ENCODE results near the gene B2M. TPM values are rescaled to one million over a fixed set of nuclear protein-coding genes. Genes with fewer than 3 reads are reported as not detected.
A peak's percentile ranks its signal among the peaks of the same experiment; 100 is the strongest.

Gene B2M
- total and polyA plus RNA-seq, 2 of the 13 experiments (the other 11 are each of a cell fraction or from before 2014, with no cell fraction given), result 784 to 857 TPM

- no peak for ATAC-seq
- H2AFZ ChIP-seq (ENCODE audit: low read length), result no peak overlapping the region
- peaks cover 12% of the 10 kb centered on the region for H3K79me2 ChIP-seq (ENCODE audit: insufficient read depth, low read length)
- no TSS peak for BruUV-seq (replicated peaks)
- no peak for DNase-seq (ENCODE audit: low spot score)
- intact Hi-C loops (cut with micrococcal nuclease; ENCODE audit: unreplicated experiment) (no loop called here), in situ Hi-C loops (cut with HindIII; ENCODE audit: extremely low pct_ligation_motif_present, low pct_unique_long_range_greater_than_20kb) (no loop called here)
- peaks cover 8 to 29% of the 10 kb centered on the region in 2 experiments for H3K36me3 ChIP-seq (replicated peaks in 1 of 2; ENCODE audit: control insufficient read depth in 1 of 2, insufficient read depth in 2 of 2, low read length in 2 of 2)
- H3K4me3 ChIP-seq (replicated peaks in 1 of 3; ENCODE audit: insufficient read depth in 1 of 3, low read depth in 2 of 3, low read length in 3 of 3), result no peak overlapping the region
- H3K4me1 ChIP-seq (ENCODE audit: insufficient read depth, low read length), result peaks cover 37% of the 10 kb centered on the region
- peaks cover 3% of the 10 kb centered on the region; the same call in 1 of the 2 replicates for H4K20me1 ChIP-seq (ENCODE audit: insufficient read depth, low read length)
- H3K27me3 ChIP-seq (ENCODE audit: control insufficient read depth in 1 of 2, insufficient read depth in 2 of 2, low read length in 2 of 2), result no peaks in the 10 kb centered on the region
- no peak for FAIRE-seq
- peak overlapping the region; percentile 16 for H3K27ac ChIP-seq (ENCODE audit: extremely low read length, insufficient read depth, low read length)
- ChIA-PET POLR2A (interaction anchor here (1.7 kb wide), 1 partner anchor 10 kb away, joined by 10 read pairs; no protein-coding TSS in a partner anchor), CTCF (ENCODE audit: low intra/inter-chr PET ratio, low total read pairs) (no interaction called here)
- TF ChIP-seq HNF1B (CRISPR knock-in tag; IDR thresholded peaks at IDR 0.05) (no peak), ZNF839 (CRISPR knock-in tag; IDR thresholded peaks at IDR 0.05; ENCODE audit: borderline replicate concordance) (no peak), SIX4 (CRISPR knock-in tag; IDR thresholded peaks at IDR 0.05) (no peak), POLR2AphosphoS2 (IDR thresholded peaks at IDR 0.05; ENCODE audit: low read depth, low read length) (0 out of 2 replicates have a peak, but pooled peaks have one; percentile 42)
- 96% methylated on average over 8 of the region's 8 CpGs for WGBS (ENCODE audit: low lambda C conversion rate)
- no peak overlapping the region for H3K4me2 ChIP-seq (ENCODE audit: low read depth, low read length)
- H3K9ac ChIP-seq (ENCODE audit: insufficient read depth, low read depth, low read length), result no peak overlapping the region
- no peaks in the 10 kb centered on the region for H3K9me3 ChIP-seq (ENCODE audit: low read length)
Measured at GRCh38 chr15:44718927-44719292, 7.6 kb downstream of the B2M start.

- in situ Hi-C loops (cut with HindIII; ENCODE audit: extremely low pct_ligation_motif_present, low pct_unique_long_range_greater_than_20kb), result no loop called here
- no TSS peak for BruUV-seq (replicated peaks)
- WGBS (ENCODE audit: low lambda C conversion rate), result 81% methylated on average over 4 of the region's 4 CpGs
- ATAC-seq (peak; percentile 69), DNase-seq (ENCODE audit: low spot score) (peak; percentile 29), FAIRE-seq (no peak)
- no peak overlapping the region for H2AFZ ChIP-seq (ENCODE audit: low read length)
- peaks cover 37% of the 10 kb centered on the region for H3K4me1 ChIP-seq (ENCODE audit: insufficient read depth, low read length)
- no peaks in the 10 kb centered on the region for H3K27me3 ChIP-seq (ENCODE audit: control insufficient read depth in 1 of 2, insufficient read depth in 2 of 2, low read length in 2 of 2)
- intact Hi-C loops (cut with micrococcal nuclease; ENCODE audit: unreplicated experiment), result no loop called here
- H4K20me1 ChIP-seq (ENCODE audit: insufficient read depth, low read length), result no peaks in the 10 kb centered on the region
- H3K4me2 ChIP-seq (ENCODE audit: low read depth, low read length), result no peak overlapping the region
- H3K27ac ChIP-seq (ENCODE audit: extremely low read length, insufficient read depth, low read length), result peak overlapping the region; percentile 16
- peaks cover 8 to 29% of the 10 kb centered on the region in 2 experiments for H3K36me3 ChIP-seq (replicated peaks in 1 of 2; ENCODE audit: control insufficient read depth in 1 of 2, insufficient read depth in 2 of 2, low read length in 2 of 2)
- ChIA-PET CTCF (ENCODE audit: low intra/inter-chr PET ratio, low total read pairs) (no interaction called here), POLR2A (interaction anchor here (1.7 to 3.4 kb wide), 2 partner anchors 8 to 9 kb away, joined by 10 to 17 read pairs; partner anchors contain the start of genes B2M and PATL2)
- H3K79me2 ChIP-seq (ENCODE audit: insufficient read depth, low read length), result peaks cover 7% of the 10 kb centered on the region
- H3K9ac ChIP-seq (ENCODE audit: insufficient read depth, low read depth, low read length), result no peak overlapping the region
- H3K4me3 ChIP-seq (replicated peaks in 1 of 3; ENCODE audit: insufficient read depth in 1 of 3, low read depth in 2 of 3, low read length in 3 of 3), result no peak overlapping the region
- H3K9me3 ChIP-seq (ENCODE audit: low read length), result no peaks in the 10 kb centered on the region
- TF ChIP-seq SAFB2 (CRISPR knock-in tag; IDR thresholded peaks at IDR 0.05; ENCODE audit: borderline replicate concordance, low read depth) (no peak), HCFC1 (IDR thresholded peaks at IDR 0.05; ENCODE audit: low read depth, low read length) (no peak), NCOR1 (IDR thresholded peaks at IDR 0.05; ENCODE audit: borderline replicate concordance, low read length) (no peak), ZBTB20 (CRISPR knock-in tag; IDR thresholded peaks at IDR 0.05; ENCODE audit: borderline replicate concordance, low read depth) (no peak), SMC3 (IDR thresholded peaks at IDR 0.05; ENCODE audit: low read length) (no peak), NONO (IDR thresholded peaks at IDR 0.05) (no peak), NONO (CRISPR knock-in tag; conservative IDR thresholded peaks at IDR 0.05) (no peak), CCAR2 (optimal IDR thresholded peaks at IDR 0.05; ENCODE audit: low read depth, low read length) (no peak), ZBTB43 (CRISPR knock-in tag; conservative IDR thresholded peaks at IDR 0.05) (no peak), XBP1 (CRISPR knock-in tag; IDR thresholded peaks at IDR 0.05) (no peak), ZNF263 (CRISPR knock-in tag; IDR thresholded peaks at IDR 0.05) (no peak), FOXA3 (CRISPR knock-in tag; IDR thresholded peaks at IDR 0.05) (peak; percentile 10; the same call in 1 of the 2 replicates), PHF5A (CRISPR knock-in tag; IDR thresholded peaks at IDR 0.05; ENCODE audit: low read depth, unreplicated experiment) (no peak)
Measured at GRCh38 chr15:44719293-44719999, 8.1 kb downstream of the B2M start.
